ENCODE measurements around the gene SLC6A8.
"Not testable (repeated sequence)": the region's sequence is repeated elsewhere in the genome, so short reads cannot be mapped to it uniquely, and the experiment has no call there.

Gene SLC6A8

DNA sequence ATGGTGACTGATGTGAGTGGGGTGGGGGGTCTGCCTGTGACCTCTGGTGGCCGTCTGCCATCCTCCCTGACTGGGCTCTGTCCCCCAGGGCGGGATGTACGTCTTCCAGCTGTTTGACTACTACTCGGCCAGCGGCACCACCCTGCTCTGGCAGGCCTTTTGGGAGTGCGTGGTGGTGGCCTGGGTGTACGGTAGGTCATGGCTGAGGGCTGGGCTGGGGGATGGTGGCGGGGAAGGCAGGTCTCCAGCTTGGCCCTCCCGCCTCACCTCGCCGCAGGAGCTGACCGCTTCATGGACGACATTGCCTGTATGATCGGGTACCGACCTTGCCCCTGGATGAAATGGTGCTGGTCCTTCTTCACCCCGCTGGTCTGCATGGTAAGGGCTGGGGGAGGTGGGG is 6.5 kb downstream of the SLC6A8 start:
- DNase-seq: not testable (repeated sequence)

DNA sequence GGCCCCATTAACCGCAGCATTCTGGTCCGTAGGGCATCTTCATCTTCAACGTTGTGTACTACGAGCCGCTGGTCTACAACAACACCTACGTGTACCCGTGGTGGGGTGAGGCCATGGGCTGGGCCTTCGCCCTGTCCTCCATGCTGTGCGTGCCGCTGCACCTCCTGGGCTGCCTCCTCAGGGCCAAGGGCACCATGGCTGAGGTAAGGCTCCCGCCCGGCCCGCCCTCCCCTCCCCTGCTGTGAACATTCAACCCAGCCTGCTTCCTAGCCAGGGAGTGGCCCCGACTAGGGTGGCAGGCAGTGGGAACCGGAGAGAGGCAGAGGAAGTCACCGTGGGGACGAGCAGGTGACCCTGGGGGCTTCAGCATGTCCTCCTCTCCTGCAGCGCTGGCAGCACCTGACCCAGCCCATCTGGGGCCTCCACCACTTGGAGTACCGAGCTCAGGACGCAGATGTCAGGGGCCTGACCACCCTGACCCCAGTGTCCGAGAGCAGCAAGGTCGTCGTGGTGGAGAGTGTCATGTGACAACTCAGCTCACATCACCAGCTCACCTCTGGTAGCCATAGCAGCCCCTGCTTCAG is 7.1 kb downstream of the SLC6A8 start:
- no peak for DNase-seq

- no peak for DNase-seq
Measured at GRCh38 chrX:153696100-153696499, 8.4 kb downstream of the SLC6A8 start.

- DNase-seq: not testable (repeated sequence)
Measured at GRCh38 chrX:153696538-153696937, 8.8 kb downstream of the SLC6A8 start.

DNA sequence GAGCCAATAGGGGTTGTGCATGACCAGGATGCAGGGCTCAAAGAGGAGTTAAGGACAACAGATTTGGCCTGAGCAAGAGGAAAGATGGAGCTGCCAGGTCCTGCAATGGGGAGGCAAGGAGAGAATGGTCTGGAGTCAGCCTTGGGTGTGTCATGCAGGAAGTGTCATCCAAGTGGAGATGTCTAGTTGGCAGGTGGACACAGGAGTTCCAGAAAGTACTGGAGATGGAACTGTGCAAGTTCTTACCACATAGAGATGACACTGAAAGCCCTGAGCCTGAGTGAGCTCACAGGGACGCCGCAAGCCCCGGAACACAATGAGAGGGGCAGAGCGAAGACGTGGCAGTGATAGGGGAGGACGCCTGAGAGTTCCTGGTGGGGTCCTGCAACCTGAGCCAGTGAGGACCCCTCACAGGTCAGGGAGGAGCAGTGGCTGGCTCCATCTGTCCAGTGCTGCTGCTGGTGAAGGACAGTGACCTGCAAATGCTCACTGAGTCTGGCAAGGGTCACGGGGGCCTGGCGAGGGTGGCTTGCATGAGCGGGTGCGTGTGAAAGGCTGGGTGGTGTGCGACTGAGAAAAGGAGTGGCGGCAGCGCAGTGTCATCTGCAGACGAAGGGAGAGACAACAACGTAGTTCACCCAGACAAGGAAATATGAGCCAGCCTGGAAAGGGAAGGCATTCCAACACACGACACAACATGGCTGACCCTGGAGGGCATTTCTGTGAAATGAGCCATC is 9.4 kb downstream of the SLC6A8 start:
- not testable (repeated sequence) for DNase-seq

GRCh38 chrX:153697924-153698865 is 10.5 kb downstream of the SLC6A8 start:
- DNase-seq: no peak

GRCh38 chrX:153699210-153699783 is 11.6 kb downstream of the SLC6A8 start:
- not testable (repeated sequence) for DNase-seq

GRCh38 chrX:153699784-153700371 is 12.2 kb downstream of the SLC6A8 start:
- not testable (repeated sequence) for DNase-seq

DNA sequence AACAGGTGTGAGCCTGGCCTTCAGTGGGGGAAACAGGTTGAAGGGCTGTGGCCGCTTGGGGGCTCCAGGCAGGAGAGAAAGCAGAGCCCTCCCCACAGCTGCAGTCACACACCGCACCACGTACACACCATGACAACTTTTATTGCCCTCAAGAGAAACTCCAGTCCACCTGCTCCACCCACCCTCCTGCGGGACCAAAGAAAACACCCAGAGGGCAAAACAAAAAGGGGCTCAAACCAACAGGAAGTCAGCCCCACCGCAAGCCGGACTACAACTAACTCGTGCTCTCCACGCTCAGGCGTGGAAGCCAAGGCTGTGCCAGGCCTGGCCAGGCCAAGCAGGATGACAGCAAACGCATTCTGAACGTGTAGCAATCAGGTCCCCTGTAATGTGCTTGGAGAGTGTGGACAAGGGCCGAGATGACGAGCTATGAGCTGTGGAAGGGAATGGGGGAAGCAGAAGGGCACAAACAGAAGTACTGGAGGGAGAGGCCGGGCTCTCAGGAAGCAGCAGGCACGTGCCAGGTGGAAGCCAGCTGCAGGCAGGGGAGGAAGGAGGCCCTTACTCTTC is 12.7 kb downstream of the SLC6A8 start:
- DNase-seq: no peak

DNA sequence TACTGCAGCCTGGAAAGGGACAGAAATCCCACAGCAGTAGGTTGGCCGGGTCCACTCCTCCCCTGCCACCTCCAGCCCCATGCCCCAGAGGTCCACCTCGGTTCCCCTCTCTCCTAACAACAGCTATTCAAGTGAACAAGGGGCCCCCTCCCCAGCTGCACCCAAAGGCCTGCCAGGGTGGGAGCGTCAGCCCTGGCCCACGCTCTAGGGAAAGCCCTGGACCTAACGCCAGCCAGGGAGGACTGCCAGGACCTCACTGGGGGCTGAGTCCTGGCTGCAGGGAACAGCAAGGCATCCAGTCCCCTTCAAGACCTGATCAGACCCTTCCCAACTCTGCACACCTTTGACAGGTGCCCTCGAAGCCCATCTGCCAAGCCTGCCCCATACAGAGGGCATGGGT is 13.2 kb downstream of the SLC6A8 start:
- no peak for DNase-seq

- no peak for DNase-seq
Measured at GRCh38 chrX:153701706-153702105, 14.0 kb downstream of the SLC6A8 start.

DNA sequence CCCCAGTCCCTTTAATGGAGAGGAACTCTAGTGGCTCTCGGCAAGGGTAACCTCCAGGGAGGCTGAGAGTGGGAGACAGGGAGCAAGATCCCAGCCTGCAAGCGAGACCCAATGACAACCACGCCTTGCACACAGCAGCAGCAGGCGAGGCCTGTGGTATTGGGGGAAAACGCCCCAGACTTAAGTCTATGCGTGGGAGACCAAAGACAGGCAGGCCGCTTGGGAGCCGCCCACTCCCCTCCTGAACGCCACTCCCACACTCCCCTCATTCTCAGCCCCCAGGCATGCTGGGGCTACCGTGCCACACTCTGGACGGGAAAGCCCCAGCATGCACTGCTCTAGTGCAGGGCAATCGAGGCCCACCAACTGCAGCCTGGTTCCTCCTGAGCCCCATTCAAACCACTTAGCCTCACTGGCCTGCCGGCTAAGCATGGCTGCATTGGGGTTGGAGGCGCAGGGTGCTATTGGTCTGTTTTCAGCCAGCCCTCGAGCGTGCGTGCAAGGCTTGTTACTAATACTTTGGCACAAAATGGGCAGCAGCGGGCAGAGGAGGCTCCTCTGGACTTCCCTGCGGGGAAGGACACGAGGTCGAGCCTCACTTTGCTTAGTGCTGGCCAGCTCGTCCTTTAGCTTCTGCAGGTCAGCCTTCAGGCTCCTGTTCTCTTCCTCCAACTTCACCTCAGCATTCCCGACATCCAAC is 14.8 kb downstream of the SLC6A8 start:
- DNase-seq: no peak

DNA sequence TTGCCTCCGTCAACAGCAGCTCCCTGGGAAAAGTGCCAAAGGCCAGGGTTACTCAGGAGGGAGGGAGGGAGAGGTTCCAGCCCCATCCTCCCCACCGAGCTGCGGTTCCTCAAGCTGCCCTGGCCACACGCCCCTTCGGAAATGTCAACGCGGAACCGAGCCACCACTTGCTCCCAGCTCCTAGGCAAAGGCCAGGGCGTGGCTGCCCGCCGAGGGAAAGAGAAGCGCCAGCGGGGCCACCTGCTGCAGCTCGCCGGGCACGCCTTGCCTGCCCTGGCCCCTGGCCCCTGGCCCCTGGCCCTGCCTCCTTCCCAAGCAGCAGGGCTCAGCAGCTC is 15.3 kb downstream of the SLC6A8 start:
- DNase-seq: no peak

DNA sequence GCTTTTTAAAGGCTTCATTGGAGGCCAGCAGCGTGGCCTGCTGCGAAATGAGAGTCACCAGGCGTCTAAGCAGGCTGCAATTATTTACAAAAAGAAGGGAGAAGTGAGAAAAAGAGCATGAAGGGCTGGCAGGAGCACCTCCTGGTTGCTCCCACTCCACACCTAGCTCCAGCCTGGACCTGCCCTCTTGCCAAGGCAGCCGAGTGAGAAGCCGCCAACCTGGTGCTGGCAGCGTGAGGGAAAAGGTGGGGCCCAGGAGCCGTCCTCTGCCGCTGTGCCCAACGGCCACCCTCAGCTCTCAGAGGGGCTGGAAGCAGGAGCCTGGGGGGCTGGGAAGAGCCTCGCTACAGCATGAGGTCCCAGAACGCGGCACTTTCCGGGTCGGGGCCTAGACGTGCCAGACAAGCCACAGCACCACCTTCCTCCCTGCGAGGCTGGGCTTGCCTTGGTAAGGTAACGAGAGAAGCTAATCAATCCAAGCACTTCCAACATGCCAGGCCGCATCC is 16.3 kb downstream of the SLC6A8 start:
- DNase-seq: no peak

DNA sequence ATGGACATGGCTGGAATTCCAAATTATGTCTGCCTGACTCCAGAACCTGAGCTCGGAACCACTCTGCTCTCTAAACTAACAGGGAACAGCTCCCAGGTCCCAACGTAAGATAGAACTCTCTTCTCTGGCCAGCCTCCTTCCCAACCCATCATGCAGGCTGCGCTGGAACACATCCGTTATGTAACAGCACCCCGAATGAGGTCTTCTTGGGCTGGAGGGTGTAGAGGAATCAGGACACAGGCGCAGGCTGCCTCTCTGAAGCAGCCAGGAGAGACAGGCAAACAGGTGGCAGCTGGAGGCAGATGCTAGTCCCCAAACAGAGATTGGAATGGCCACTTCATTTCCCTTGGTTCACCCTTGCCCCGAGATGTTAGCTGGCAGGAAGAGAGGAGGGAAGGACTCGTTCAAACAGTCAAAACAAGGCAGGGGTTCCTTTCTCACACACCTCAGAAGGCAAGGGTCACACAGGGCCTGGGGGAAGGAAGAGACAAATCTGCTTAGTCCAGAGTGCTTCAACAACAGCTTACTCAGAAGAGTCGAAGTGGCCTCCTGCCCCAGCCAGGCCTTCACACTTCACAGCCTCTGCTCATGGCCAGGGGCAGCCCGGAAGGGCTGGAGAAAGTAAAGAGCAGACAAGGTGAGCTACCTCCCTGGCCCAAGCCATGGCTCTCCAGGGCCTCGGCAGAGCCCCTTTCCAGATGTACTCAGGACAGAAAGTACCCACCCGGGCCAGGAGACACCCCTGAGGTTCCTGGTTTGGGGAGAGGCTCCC is 17.1 kb downstream of the SLC6A8 start:
- not testable (repeated sequence) for DNase-seq

DNA sequence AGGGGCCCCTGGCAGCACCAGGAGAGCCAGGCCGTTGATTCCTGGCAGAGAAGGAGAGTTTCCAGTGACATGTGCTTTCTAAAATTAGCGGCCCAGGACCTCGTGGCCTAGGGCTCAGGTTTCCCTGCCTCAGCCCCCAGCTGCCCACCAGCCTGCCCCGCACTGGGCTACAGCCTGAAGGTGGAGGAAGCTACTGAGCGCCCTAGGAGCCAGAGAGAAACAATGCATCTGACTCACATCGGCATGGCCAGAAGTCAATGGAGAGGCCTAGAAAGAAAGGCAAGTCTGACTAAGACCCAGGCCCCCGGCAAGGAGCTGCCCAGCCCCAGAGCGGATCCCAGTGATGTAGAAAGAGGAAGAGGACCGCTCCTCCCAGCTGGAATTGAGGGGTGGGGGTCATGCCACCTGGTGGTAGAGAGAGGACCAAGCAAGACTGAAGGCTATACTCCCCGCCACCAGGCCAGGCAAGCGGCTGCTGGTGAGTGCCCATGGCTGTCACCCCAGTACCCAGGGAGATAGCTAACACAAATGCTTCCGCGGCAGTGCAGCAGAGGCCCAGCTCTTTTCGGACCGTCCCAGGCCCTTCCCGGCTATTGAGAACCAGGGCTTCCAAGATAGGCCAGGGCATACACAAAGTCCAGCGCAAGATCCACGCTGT is 17.8 kb downstream of the SLC6A8 start:
- not testable (repeated sequence) for DNase-seq

DNA sequence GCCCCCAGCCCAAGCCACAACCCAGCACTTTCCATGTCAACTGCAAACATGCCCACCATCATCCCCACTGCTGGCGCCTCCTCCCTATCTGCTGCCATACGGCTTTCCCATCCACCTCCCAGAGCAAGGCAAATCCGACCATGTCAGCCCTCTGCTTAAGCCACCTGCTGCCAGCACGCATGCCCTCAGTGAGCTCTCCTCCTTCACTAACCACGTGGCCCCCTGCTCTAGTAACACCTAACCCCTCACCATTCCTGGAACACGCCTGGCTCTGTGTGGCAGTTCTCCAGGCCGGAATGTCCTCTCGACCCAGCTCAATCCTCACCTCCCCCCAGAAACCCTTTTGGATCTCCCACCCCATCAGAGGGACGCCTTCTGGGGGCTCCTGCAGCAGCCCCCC is 19.1 kb downstream of the SLC6A8 start:
- no peak for DNase-seq

DNA sequence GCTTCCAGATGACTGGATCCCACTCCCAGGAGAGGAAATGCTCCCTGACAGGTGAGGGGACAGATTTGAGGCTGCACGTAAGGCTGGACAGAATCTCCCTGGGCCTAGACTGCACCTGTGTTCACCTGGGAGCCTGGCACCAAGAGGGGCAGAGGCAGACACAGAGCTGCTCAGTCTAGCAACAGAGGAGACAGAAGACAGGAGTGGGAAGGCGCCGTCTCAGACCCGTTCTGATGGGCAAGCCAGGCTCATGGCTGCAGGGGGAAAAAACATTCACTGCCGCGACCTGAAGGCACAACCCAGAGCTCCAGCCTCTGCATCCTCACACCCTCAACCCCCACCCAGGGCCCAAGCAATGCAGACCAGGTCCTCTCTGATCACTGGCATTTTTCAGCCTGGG is 19.7 kb downstream of the SLC6A8 start:
- DNase-seq: no peak

GRCh38 chrX:153708415-153708814 is 20.7 kb downstream of the SLC6A8 start:
- peak; percentile 46 to 47 for DNase-seq
